Activated CD4-positive, alpha-beta T cell treated with anti-CD3 and anti-CD28 coated beads, Interleukin-2, amount 10 ng/mL, durations not matched to agents 24 days and 14 days (primary cell): ENCODE results near the gene PDE6A. TPM values are rescaled to one million over a fixed set of nuclear protein-coding genes. Genes with fewer than 3 reads are reported as not detected.

ENCODE experiments used
- DNase-seq: peaks from one replicate; pipeline ENCODE4 v3.0.0; 2022
- H3K27ac Mint-ChIP-seq: one replicate; pipeline ENCODE4 v1.8.0; 2022; ENCODE audit warnings: mild to moderate bottlenecking, mixed read lengths
- H3K27me3 Mint-ChIP-seq: one replicate; pipeline ENCODE4 v1.8.0; 2022; ENCODE audit warnings: mixed read lengths
- H3K36me3 Mint-ChIP-seq: one replicate; pipeline ENCODE4 v1.8.0; 2022; ENCODE audit warnings: low read depth, mild to moderate bottlenecking, mixed read lengths
- H3K4me1 Mint-ChIP-seq: one replicate; pipeline ENCODE4 v1.8.0; 2021; ENCODE audit warnings: mixed read lengths
- H3K4me3 Mint-ChIP-seq: one replicate; pipeline ENCODE4 v1.8.0; 2022; ENCODE audit warnings: mild to moderate bottlenecking, moderate library complexity, mixed read lengths
- H3K9me3 Mint-ChIP-seq: one replicate; pipeline ENCODE4 v1.8.0; 2021; ENCODE audit warnings: mixed read lengths
- intact Hi-C: fragments of 100-400 bp; cut with micrococcal nuclease; formaldehyde crosslinking; loops from one replicate; pipeline ENCODE4 v1.15.1; 2023
- total RNA-seq: library from RNA; stranded (reverse); gene quantifications from 2 replicates; pipeline ENCODE4 v1.2.3, GENCODE V29; 2022

PDE6A gene
- total RNA-seq, 1 donor from 2014 or later, result not detected

DNA sequence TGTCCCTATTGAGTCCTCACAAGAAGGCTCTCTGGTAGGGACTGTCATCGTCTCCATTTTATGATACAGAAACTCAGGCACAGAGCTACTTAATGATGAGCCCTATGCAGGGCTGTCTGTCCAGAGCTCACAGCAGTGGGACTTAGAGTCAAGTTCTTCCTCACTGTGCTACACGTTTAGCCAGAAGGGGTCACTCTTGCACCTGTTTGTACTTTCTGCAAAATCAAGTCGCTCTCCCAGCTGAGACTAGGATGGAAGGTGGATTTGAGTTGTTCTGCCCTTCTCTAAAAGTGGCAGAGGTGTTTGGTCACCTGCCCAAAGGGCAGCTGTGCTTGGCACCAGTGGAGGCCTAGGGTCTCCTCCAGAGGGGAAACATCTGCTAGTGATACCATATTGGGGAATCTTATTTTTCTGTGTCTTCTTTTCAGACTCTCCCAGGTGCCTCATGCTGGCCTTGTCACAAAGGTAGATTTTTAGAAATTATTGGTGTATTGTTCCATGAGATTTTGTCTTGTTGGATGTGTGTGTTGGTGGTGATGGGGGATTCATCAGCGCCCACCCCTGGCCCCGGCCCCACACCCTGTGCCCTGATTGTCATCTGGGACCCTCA is 110.2 kb downstream of the PDE6A start:
- peaks cover 2% of the 10 kb centered on the region for H3K36me3 Mint-ChIP-seq
- H3K27me3 Mint-ChIP-seq, result no peaks in the 10 kb centered on the region
- H3K27ac Mint-ChIP-seq, result no peak overlapping the region
- peaks cover 10% of the 10 kb centered on the region for H3K4me1 Mint-ChIP-seq
- peak; percentile 88 for DNase-seq
- H3K4me3 Mint-ChIP-seq, result no peak overlapping the region
- intact Hi-C loops, result loop anchor here (1.0 kb wide), 2 partner anchors 156 to 384 kb away; no protein-coding TSS in a partner anchor
- H3K9me3 Mint-ChIP-seq, result no peaks in the 10 kb centered on the region

- H3K27ac Mint-ChIP-seq, result no peak overlapping the region
- intact Hi-C loops, result no loop called here
Observed at GRCh38 chr5:149833116-149833827, 111.3 kb downstream of the PDE6A start.

DNA sequence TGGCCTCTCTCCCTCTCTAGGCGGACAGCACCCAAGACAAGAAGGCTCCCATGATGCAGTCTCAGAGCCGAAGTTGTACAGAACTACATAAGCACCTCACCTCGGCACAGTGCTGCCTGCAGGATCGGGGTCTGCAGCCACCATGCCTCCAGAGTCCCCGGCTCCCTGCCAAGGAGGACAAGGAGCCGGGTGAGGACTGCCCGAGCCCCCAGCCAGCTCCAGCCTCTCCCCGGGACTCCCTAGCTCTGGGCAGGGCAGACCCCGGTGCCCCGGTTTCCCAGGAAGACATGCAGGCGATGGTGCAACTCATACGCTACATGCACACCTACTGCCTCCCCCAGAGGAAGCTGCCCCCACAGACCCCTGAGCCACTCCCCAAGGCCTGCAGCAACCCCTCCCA is 112.0 kb downstream of the PDE6A start:
- DNase-seq, result no peak
- Mint-ChIP-seq H3K9me3 (no peaks in the 10 kb centered on the region), H3K27ac (no peak overlapping the region), H3K36me3 (peaks cover 4% of the 10 kb centered on the region), H3K4me1 (peaks cover 12% of the 10 kb centered on the region), H3K27me3 (no peaks in the 10 kb centered on the region), H3K4me3 (no peak overlapping the region)
- intact Hi-C loops, result no loop called here

More at GRCh38 chr5:149833116-149833827, 111.3 kb downstream of the PDE6A start:
- H3K4me3 Mint-ChIP-seq, result no peak overlapping the region
- H3K27me3 Mint-ChIP-seq, result no peaks in the 10 kb centered on the region
- H3K4me1 Mint-ChIP-seq, result peaks cover 12% of the 10 kb centered on the region
- DNase-seq, result no peak
- H3K36me3 Mint-ChIP-seq, result peaks cover 4% of the 10 kb centered on the region
- no peaks in the 10 kb centered on the region for H3K9me3 Mint-ChIP-seq

GRCh38 chr5:149831492-149831891 is 113.1 kb downstream of the PDE6A start:
- H3K4me3 Mint-ChIP-seq, result no peak overlapping the region
- intact Hi-C loops, result loop anchor here (1.0 kb wide), 1 partner anchor 128 kb away; no protein-coding TSS in a partner anchor
- peak; percentile 84 for DNase-seq
- H3K27me3 Mint-ChIP-seq, result no peaks in the 10 kb centered on the region
- H3K36me3 Mint-ChIP-seq, result peaks cover 4% of the 10 kb centered on the region
- peak overlapping the region; percentile 39 for H3K27ac Mint-ChIP-seq
- peaks cover 12% of the 10 kb centered on the region for H3K4me1 Mint-ChIP-seq
- H3K9me3 Mint-ChIP-seq, result no peaks in the 10 kb centered on the region

- H3K36me3 Mint-ChIP-seq, result peaks cover 4% of the 10 kb centered on the region
- intact Hi-C loops, result no loop called here
- H3K27me3 Mint-ChIP-seq, result no peaks in the 10 kb centered on the region
- H3K4me3 Mint-ChIP-seq, result no peak overlapping the region
- no peaks in the 10 kb centered on the region for H3K9me3 Mint-ChIP-seq
- H3K4me1 Mint-ChIP-seq, result peaks cover 12% of the 10 kb centered on the region
- no peak overlapping the region for H3K27ac Mint-ChIP-seq
- no peak for DNase-seq
Observed at GRCh38 chr5:149830579-149830978, 114.0 kb downstream of the PDE6A start.

- Mint-ChIP-seq H3K36me3 (peaks cover 4% of the 10 kb centered on the region), H3K27ac (no peak overlapping the region), H3K4me1 (peaks cover 12% of the 10 kb centered on the region), H3K9me3 (no peaks in the 10 kb centered on the region), H3K27me3 (no peaks in the 10 kb centered on the region), H3K4me3 (no peak overlapping the region)
- intact Hi-C loops, result loop anchor here (2.0 kb wide), 1 partner anchor 99 kb away; the partner anchor contains the start of gene PPARGC1B
- no peak for DNase-seq
Observed at GRCh38 chr5:149829954-149830353, 114.6 kb downstream of the PDE6A start.

DNA sequence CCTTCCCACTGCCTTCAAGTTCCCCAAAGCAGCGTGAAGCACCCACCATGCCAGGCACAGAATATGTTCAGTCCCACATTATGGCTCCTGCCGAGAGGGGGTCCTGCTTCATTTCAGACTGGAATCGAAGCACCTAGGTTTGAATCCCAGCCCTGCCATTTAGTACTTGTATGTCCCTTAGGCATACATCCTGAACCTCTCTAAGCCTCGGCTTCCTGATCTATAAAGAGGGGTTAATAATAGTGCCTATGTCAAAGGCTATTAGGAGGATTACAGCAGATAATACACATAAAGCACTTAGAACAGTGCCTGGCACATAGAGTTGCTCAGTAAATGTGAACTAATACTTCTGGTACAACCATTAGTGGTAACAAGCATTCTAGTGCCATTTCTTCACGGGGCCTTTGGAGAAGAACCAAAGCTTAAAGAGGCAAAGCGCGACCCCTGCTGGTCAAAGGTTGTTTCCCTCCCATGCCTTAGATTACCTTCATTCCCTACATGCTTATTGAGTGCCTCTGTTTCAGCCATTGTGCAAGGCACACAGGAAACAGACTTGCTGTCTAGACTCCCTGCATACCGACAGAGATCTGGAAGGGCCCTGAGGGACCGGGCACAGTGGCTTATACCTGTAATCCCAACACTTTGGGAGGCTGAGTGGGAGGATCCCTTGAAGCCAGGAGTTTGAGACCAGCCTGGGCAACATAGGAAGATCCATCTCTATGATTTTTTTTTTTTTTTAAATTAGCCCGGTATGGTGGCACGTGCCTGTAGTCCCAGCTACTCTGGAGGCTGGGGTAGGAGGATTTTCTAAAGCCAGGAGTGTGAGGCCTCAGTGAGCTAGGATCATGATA is 116.2 kb downstream of the PDE6A start:
- intact Hi-C loops, result loop anchor here (1.0 to 2.0 kb wide), 3 partner anchors 98 to 192 kb away; partner anchors contain the start of gene PPARGC1B
- Mint-ChIP-seq H3K9me3 (no peaks in the 10 kb centered on the region), H3K36me3 (peaks cover 4% of the 10 kb centered on the region), H3K27ac (peak overlapping the region; percentile 16), H3K4me3 (no peak overlapping the region), H3K4me1 (peaks cover 12% of the 10 kb centered on the region), H3K27me3 (no peaks in the 10 kb centered on the region)
- peak; percentile 94 for DNase-seq

GRCh38 chr5:149827546-149827945 is 117.0 kb downstream of the PDE6A start:
- H3K4me3 Mint-ChIP-seq, result no peak overlapping the region
- intact Hi-C loops, result no loop called here
- H3K4me1 Mint-ChIP-seq, result peaks cover 12% of the 10 kb centered on the region
- H3K27ac Mint-ChIP-seq, result no peak overlapping the region
- H3K36me3 Mint-ChIP-seq, result peaks cover 2% of the 10 kb centered on the region
- no peak for DNase-seq
- no peaks in the 10 kb centered on the region for H3K9me3 Mint-ChIP-seq
- H3K27me3 Mint-ChIP-seq, result no peaks in the 10 kb centered on the region

- H3K4me3 Mint-ChIP-seq, result no peak overlapping the region
- intact Hi-C loops, result no loop called here
- H3K27ac Mint-ChIP-seq, result no peak overlapping the region
Observed at GRCh38 chr5:149827086-149827485, 117.5 kb downstream of the PDE6A start.

DNA sequence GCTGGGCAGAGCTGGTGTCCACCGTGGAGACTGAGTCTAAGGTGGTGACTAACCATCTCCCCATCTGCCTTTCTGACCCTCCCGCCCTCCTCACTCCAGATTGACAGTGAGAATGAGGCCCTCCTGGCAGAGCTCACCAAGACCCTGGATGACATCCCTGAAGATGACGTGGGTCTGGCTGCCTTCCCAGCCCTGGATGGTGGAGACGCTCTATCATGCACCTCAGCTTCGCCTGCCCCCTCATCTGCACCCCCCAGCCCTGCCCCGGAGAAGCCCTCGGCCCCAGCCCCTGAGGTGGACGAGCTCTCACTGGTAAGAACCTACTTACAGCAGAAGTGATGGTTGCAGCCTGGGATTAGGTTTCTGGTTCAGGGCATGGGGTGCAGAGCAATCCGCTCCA is 118.0 kb downstream of the PDE6A start:
- H3K36me3 Mint-ChIP-seq, result peaks cover 2% of the 10 kb centered on the region
- intact Hi-C loops, result no loop called here
- peaks cover 9% of the 10 kb centered on the region for H3K4me1 Mint-ChIP-seq

More at GRCh38 chr5:149827086-149827485, 117.5 kb downstream of the PDE6A start:
- no peak for DNase-seq
- Mint-ChIP-seq H3K9me3 (no peaks in the 10 kb centered on the region), H3K36me3 (peaks cover 2% of the 10 kb centered on the region), H3K27me3 (no peaks in the 10 kb centered on the region), H3K4me1 (peaks cover 12% of the 10 kb centered on the region)

GRCh38 chr5:149824846-149825245 is 119.7 kb downstream of the PDE6A start:
- H3K27me3 Mint-ChIP-seq, result no peaks in the 10 kb centered on the region
- no peak overlapping the region for H3K4me3 Mint-ChIP-seq
- H3K9me3 Mint-ChIP-seq, result no peaks in the 10 kb centered on the region
- intact Hi-C loops, result no loop called here
- no peak overlapping the region for H3K27ac Mint-ChIP-seq
- peaks cover 2% of the 10 kb centered on the region for H3K36me3 Mint-ChIP-seq
- DNase-seq, result no peak
- peaks cover 2% of the 10 kb centered on the region for H3K4me1 Mint-ChIP-seq

More for the DNA sequence above, 118.0 kb downstream of the PDE6A start:
- H3K27me3 Mint-ChIP-seq, result no peaks in the 10 kb centered on the region
- no peak overlapping the region for H3K27ac Mint-ChIP-seq
- H3K4me3 Mint-ChIP-seq, result no peak overlapping the region
- H3K9me3 Mint-ChIP-seq, result no peaks in the 10 kb centered on the region
- DNase-seq, result no peak

DNA sequence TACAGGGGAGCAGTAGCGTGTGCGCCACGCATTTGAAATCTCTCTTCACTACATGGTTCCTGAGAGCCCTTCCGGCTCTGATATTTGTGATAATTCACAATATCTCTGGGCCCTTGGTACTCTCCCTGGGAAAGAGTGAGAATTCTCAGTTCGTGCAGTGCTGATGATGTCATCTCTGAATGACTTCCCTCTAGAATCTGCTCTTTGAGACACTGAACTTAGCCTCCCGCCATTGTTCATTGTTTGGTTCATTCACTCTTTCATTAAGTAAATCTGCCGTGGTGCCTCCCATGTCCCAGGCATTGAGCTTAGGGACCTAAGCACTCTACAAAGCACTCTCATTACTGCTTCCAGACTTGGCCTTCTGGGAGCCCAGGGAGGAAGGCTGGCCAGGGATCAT is 120.5 kb downstream of the PDE6A start:
- Mint-ChIP-seq H3K9me3 (no peaks in the 10 kb centered on the region), H3K36me3 (peaks cover 2% of the 10 kb centered on the region), H3K4me1 (peaks cover 2% of the 10 kb centered on the region), H3K27ac (no peak overlapping the region), H3K4me3 (no peak overlapping the region), H3K27me3 (no peaks in the 10 kb centered on the region)
- DNase-seq, result no peak
- intact Hi-C loops, result no loop called here

DNA sequence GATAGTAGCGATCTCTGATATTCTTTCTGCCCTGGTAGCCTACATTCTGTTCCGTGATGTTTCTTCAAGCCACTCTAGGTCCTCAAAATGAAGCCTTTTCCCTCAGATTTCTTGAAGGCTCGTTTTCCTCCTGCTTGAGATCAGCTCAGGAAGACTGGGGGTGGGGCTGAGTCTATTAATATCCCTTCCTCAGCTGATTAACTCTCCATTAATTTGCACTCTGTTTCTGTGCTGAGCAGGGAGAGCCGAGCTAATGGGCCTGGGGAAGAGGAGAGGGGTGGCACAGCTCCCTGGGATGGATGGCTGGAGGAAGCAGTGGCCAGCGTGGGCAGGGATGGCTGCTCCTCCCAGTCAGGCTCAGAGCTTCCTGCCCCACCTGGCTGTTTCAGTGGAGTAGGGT is 121.2 kb downstream of the PDE6A start:
- no peaks in the 10 kb centered on the region for H3K36me3 Mint-ChIP-seq
- H3K27me3 Mint-ChIP-seq, result no peaks in the 10 kb centered on the region
- intact Hi-C loops, result no loop called here
- no peaks in the 10 kb centered on the region for H3K9me3 Mint-ChIP-seq
- no peak for DNase-seq
- no peaks in the 10 kb centered on the region for H3K4me1 Mint-ChIP-seq
- no peak overlapping the region for H3K4me3 Mint-ChIP-seq
- H3K27ac Mint-ChIP-seq, result no peak overlapping the region

DNA sequence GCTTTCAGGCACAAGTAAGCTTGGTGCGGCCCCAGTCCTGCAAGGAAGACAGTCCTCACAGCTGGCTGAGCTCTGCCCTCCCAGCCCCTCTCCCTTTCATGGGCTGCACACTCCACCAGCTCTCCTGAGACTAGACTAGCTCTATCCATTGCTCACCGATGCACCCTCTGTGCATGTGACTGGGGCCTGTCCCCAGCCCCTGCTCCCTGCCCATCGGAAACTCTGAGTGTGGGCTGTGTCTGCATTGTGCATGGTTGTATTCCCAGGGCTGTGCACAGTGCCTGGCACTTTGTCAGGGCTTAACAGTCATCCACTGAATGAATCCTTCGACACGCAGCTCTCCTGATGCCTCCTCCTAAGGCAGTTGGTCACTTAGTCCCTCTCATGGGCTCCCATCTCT is 122.3 kb downstream of the PDE6A start:
- intact Hi-C loops, result no loop called here
- no peaks in the 10 kb centered on the region for H3K27me3 Mint-ChIP-seq
- H3K9me3 Mint-ChIP-seq, result no peaks in the 10 kb centered on the region
- H3K36me3 Mint-ChIP-seq, result no peaks in the 10 kb centered on the region
- no peak for DNase-seq
- no peak overlapping the region for H3K27ac Mint-ChIP-seq
- no peaks in the 10 kb centered on the region for H3K4me1 Mint-ChIP-seq
- H3K4me3 Mint-ChIP-seq, result no peak overlapping the region
